Suprapubic skin (tissue), 4 donors: ENCODE measurements around the gene FAF1. TPM values are rescaled to one million over a fixed set of nuclear protein-coding genes. Genes with fewer than 3 reads are reported as not detected.

ENCODE experiments used
- DNase-seq, 2 donors: peaks; one replicate each; pipeline ENCODE4 v3.0.0-alpha.2; 2019; ENCODE audit warnings: low spot score in 2 of 2
- H3K27ac ChIP-seq: fragments of 200-600 bp; sonication (generic); one replicate; pipeline ENCODE4 v1.5.1; 2019
- H3K27me3 ChIP-seq: fragments of 200-600 bp; sonication (generic); one replicate; pipeline ENCODE4 v1.5.1; 2019
- H3K36me3 ChIP-seq: fragments of 200-600 bp; sonication (generic); one replicate; pipeline ENCODE4 v1.5.1; 2019
- H3K4me1 ChIP-seq: fragments of 200-600 bp; sonication (generic); one replicate; pipeline ENCODE4 v1.5.1; 2019
- H3K4me3 ChIP-seq: fragments of 200-600 bp; sonication (generic); one replicate; pipeline ENCODE4 v1.5.1; 2019; ENCODE audit warnings: mild to moderate bottlenecking
- H3K9me3 ChIP-seq: fragments of 200-600 bp; sonication (generic); one replicate; pipeline ENCODE4 v1.5.1; 2019
- CTCF ChIP-seq, 2 donors: fragments of 200-600 bp in 1 of 2; fragments of 450-650 bp in 1 of 2; sonication (generic) in 1 of 2; IDR thresholded peaks; one replicate each; pipeline ENCODE4 v1.5.1; 2016 to 2019; ENCODE audit warnings: antibody characterized with exemption in 2 of 2, mild to moderate bottlenecking in 1 of 2, moderate library complexity in 1 of 2
- EP300 ChIP-seq: sonication (generic); formaldehyde crosslinking; IDR thresholded peaks from one replicate; pipeline ENCODE4 v1.6.1; 2017; ENCODE audit warnings: antibody characterized with exemption
- POLR2A ChIP-seq, 2 donors: fragments of 450-650 bp; IDR thresholded peaks; one replicate each; pipeline ENCODE4 v1.6.1; 2017; ENCODE audit warnings: antibody characterized with exemption in 2 of 2, mild to moderate bottlenecking in 2 of 2, moderate library complexity in 2 of 2
- POLR2AphosphoS5 ChIP-seq, 3 donors: sonication (generic); formaldehyde crosslinking; IDR thresholded peaks; one replicate each; pipeline ENCODE4 v1.6.1; 2017; ENCODE audit warnings: antibody characterized with exemption in 3 of 3
- WGBS: methylation state at CpG from one replicate; pipeline ENCODE4 v1.1.5; 2018; 5-methylcytosine and 5-hydroxymethylcytosine counted together
- total RNA-seq, 4 donors: library from RNA; depleted of rRNA; stranded (reverse); fragments of >200 nt; gene quantifications; one replicate each; pipeline ENCODE4 v1.1.0, GENCODE V29; 2016

Gene FAF1
- total RNA-seq, 4 donors from 2014 or later, result 35.1 to 61.6 (median 45.4) TPM

- Histone ChIP-seq H3K9me3 (no peaks in the 10 kb centered on the region), H3K27ac (no peak overlapping the region), H3K36me3 (no peaks in the 10 kb centered on the region), H3K4me3 (no peak overlapping the region), H3K27me3 (no peaks in the 10 kb centered on the region), H3K4me1 (peaks cover 3% of the 10 kb centered on the region)
- DNase-seq, result no peak
- TF ChIP-seq POLR2AphosphoS5 (IDR thresholded peaks at IDR 0.05) (no peak), EP300 (no peak), POLR2A (IDR thresholded peaks at IDR 0.05) (no peak), CTCF (IDR thresholded peaks at IDR 0.05) (no peak)
- WGBS, result 90% methylated on average over 3 of the region's 3 CpGs
Measured at GRCh38 chr1:50697440-50698421, 262.3 kb downstream of the FAF1 start.

GRCh38 chr1:50693829-50694228, 266.2 kb downstream of the FAF1 start:
- H3K27me3 ChIP-seq, result no peaks in the 10 kb centered on the region
- no peak overlapping the region for H3K27ac ChIP-seq
- H3K4me1 ChIP-seq, result no peaks in the 10 kb centered on the region
- whole genome bisulfite sequencing, result 88% methylated on average over 2 of the region's 2 CpGs
- no peak overlapping the region for H3K4me3 ChIP-seq
- H3K36me3 ChIP-seq, result peaks cover 8% of the 10 kb centered on the region
- TF ChIP-seq EP300 (no peak), POLR2A (IDR thresholded peaks at IDR 0.05) (no peak), POLR2AphosphoS5 (IDR thresholded peaks at IDR 0.05) (no peak), CTCF (IDR thresholded peaks at IDR 0.05) (no peak)
- no peaks in the 10 kb centered on the region for H3K9me3 ChIP-seq
- no peak for DNase-seq

- TF ChIP-seq POLR2AphosphoS5 (IDR thresholded peaks at IDR 0.05) (no peak), EP300 (no peak), CTCF (IDR thresholded peaks at IDR 0.05) (no peak)
- no peak overlapping the region for H3K4me3 ChIP-seq
- 80% methylated on average over 3 of the region's 3 CpGs for WGBS
- no peaks in the 10 kb centered on the region for H3K27me3 ChIP-seq
- no peaks in the 10 kb centered on the region for H3K4me1 ChIP-seq
- H3K36me3 ChIP-seq, result peaks cover 8% of the 10 kb centered on the region
- no peak overlapping the region for H3K27ac ChIP-seq
- H3K9me3 ChIP-seq, result no peaks in the 10 kb centered on the region
- DNase-seq, result no peak
Measured at GRCh38 chr1:50684185-50684584, 275.9 kb downstream of the FAF1 start.

- 94% methylated on average over 3 of the region's 3 CpGs for WGBS
- no peaks in the 10 kb centered on the region for H3K9me3 ChIP-seq
- H3K27ac ChIP-seq, result no peak overlapping the region
- TF ChIP-seq CTCF (IDR thresholded peaks at IDR 0.05) (no peak), EP300 (no peak), POLR2AphosphoS5 (IDR thresholded peaks at IDR 0.05) (no peak), POLR2A (IDR thresholded peaks at IDR 0.05) (no peak)
- no peak overlapping the region for H3K4me3 ChIP-seq
- no peaks in the 10 kb centered on the region for H3K27me3 ChIP-seq
- no peaks in the 10 kb centered on the region for H3K36me3 ChIP-seq
- H3K4me1 ChIP-seq, result no peaks in the 10 kb centered on the region
- no peak for DNase-seq
Measured at GRCh38 chr1:50681931-50682330, 278.1 kb downstream of the FAF1 start.

GRCh38 chr1:50667710-50668356, 292.2 kb downstream of the FAF1 start:
- Histone ChIP-seq H3K4me3 (no peak overlapping the region), H3K27me3 (no peaks in the 10 kb centered on the region), H3K4me1 (peaks cover 5% of the 10 kb centered on the region), H3K36me3 (peaks cover 5% of the 10 kb centered on the region), H3K27ac (no peak overlapping the region), H3K9me3 (no peaks in the 10 kb centered on the region)
- 76% methylated on average over 4 of the region's 4 CpGs for WGBS
- no peak for DNase-seq
- TF ChIP-seq EP300, result no peak
- TF ChIP-seq POLR2A (IDR thresholded peaks at IDR 0.05), result no peak
- no peak for TF ChIP-seq POLR2AphosphoS5 (IDR thresholded peaks at IDR 0.05)
- no peak for TF ChIP-seq CTCF (IDR thresholded peaks at IDR 0.05)
